ENCODE measurements around the gene UPF2.
"Not testable (repeated sequence)": the region's sequence is repeated elsewhere in the genome, so short reads cannot be mapped to it uniquely, and the experiment has no call there.

The UPF2 gene

GRCh38 chr10:11909618-11910017, 133.0 kb downstream of the UPF2 start:
- DNase-seq (ENCODE audit: low read depth in 2 of 2, low spot score in 1 of 2) = no peak

- no peak for DNase-seq (ENCODE audit: low read depth in 2 of 2, low spot score in 1 of 2)
Observed at GRCh38 chr10:11908991-11909390, 133.6 kb downstream of the UPF2 start.

GRCh38 chr10:11908536-11908935, 134.1 kb downstream of the UPF2 start:
- no peak for DNase-seq (ENCODE audit: low read depth in 2 of 2, low spot score in 1 of 2)

GRCh38 chr10:11907914-11908313, 134.7 kb downstream of the UPF2 start:
- no peak for DNase-seq (ENCODE audit: low read depth in 2 of 2, low spot score in 1 of 2)

GRCh38 chr10:11906714-11907113, 135.9 kb downstream of the UPF2 start:
- DNase-seq (ENCODE audit: low read depth in 2 of 2, low spot score in 1 of 2) = no peak

- no peak for DNase-seq (ENCODE audit: low read depth in 2 of 2, low spot score in 1 of 2)
Observed at GRCh38 chr10:11902646-11903045, 140.0 kb downstream of the UPF2 start.

- DNase-seq (ENCODE audit: low read depth in 2 of 2, low spot score in 1 of 2) = no peak
Observed at GRCh38 chr10:11901833-11902475, 140.7 kb downstream of the UPF2 start.

- DNase-seq (ENCODE audit: low read depth in 2 of 2, low spot score in 1 of 2) = no peak
Observed at GRCh38 chr10:11901454-11901832, 141.2 kb downstream of the UPF2 start.

GRCh38 chr10:11901036-11901301, 141.6 kb downstream of the UPF2 start:
- no peak for DNase-seq (ENCODE audit: low read depth in 2 of 2, low spot score in 1 of 2)

GRCh38 chr10:11899067-11899876, 143.3 kb downstream of the UPF2 start:
- DNase-seq (ENCODE audit: low read depth in 2 of 2, low spot score in 1 of 2) = no peak

- DNase-seq (ENCODE audit: low read depth in 2 of 2, low spot score in 1 of 2) = no peak
Observed at GRCh38 chr10:11898372-11899066, 144.1 kb downstream of the UPF2 start.

GRCh38 chr10:11898033-11898371, 144.6 kb downstream of the UPF2 start:
- no peak for DNase-seq (ENCODE audit: low read depth in 2 of 2, low spot score in 1 of 2)

- DNase-seq (ENCODE audit: low read depth in 2 of 2, low spot score in 1 of 2) = no peak
Observed at GRCh38 chr10:11896549-11897200, 145.9 kb downstream of the UPF2 start.

GRCh38 chr10:11895598-11895997, 147.0 kb downstream of the UPF2 start:
- DNase-seq (ENCODE audit: low read depth in 2 of 2, low spot score in 1 of 2) = no peak

- DNase-seq (ENCODE audit: low read depth in 2 of 2, low spot score in 1 of 2) = no peak
Observed at GRCh38 chr10:11895108-11895466, 147.5 kb downstream of the UPF2 start.

- no peak for DNase-seq (ENCODE audit: low read depth in 2 of 2, low spot score in 1 of 2)
Observed at GRCh38 chr10:11894381-11895107, 148.1 kb downstream of the UPF2 start.

GRCh38 chr10:11893749-11894278, 148.8 kb downstream of the UPF2 start:
- DNase-seq (ENCODE audit: low read depth in 2 of 2, low spot score in 1 of 2) = no peak

- DNase-seq (ENCODE audit: low read depth in 2 of 2, low spot score in 1 of 2) = no peak
Observed at GRCh38 chr10:11891776-11892486, 150.7 kb downstream of the UPF2 start.

- not testable (repeated sequence) for DNase-seq (ENCODE audit: low read depth in 2 of 2, low spot score in 1 of 2)
Observed at GRCh38 chr10:11889263-11889662, 153.3 kb downstream of the UPF2 start.

GRCh38 chr10:11887381-11888227, 155.0 kb downstream of the UPF2 start:
- DNase-seq (ENCODE audit: low read depth in 2 of 2, low spot score in 1 of 2) = no peak

Measured in stimulated activated CD8-positive, alpha-beta memory T cell treated with anti-CD3 and anti-CD28 coated beads, Interleukin-4, amount 100 ng/mL, for 1 hour (primary cell).